GM19025 (cell line): ENCODE measurements around the gene PLCB1.

Experiments
- ATAC-seq: cut with Tn5 transposase; IDR thresholded peaks from one replicate; pipeline ENCODE4 v1.9.1; 2021; ENCODE audit warnings: mild to moderate bottlenecking, low read depth, moderate library complexity; ENCODE audit not compliant: unreplicated experiment

The PLCB1 gene

GRCh38 chr20:8667306-8667705 lies 535.2 kb downstream of the PLCB1 start:
- no peak for ATAC-seq

GRCh38 chr20:8670207-8670892 lies 538.3 kb downstream of the PLCB1 start:
- no peak for ATAC-seq

GRCh38 chr20:8670893-8671215 lies 538.8 kb downstream of the PLCB1 start:
- ATAC-seq, result no peak

GRCh38 chr20:8671370-8671961 lies 539.4 kb downstream of the PLCB1 start:
- no peak for ATAC-seq

GRCh38 chr20:8673116-8673515 lies 541.0 kb downstream of the PLCB1 start:
- no peak for ATAC-seq

GRCh38 chr20:8675896-8676295 lies 543.8 kb downstream of the PLCB1 start:
- no peak for ATAC-seq

GRCh38 chr20:8678098-8678776 lies 546.2 kb downstream of the PLCB1 start:
- ATAC-seq, result no peak

GRCh38 chr20:8689337-8689736 lies 557.3 kb downstream of the PLCB1 start:
- ATAC-seq, result no peak

GRCh38 chr20:8690074-8690473 lies 558.0 kb downstream of the PLCB1 start:
- no peak for ATAC-seq

GRCh38 chr20:8693709-8694108 lies 561.6 kb downstream of the PLCB1 start:
- ATAC-seq, result no peak

GRCh38 chr20:8700756-8701155 lies 568.7 kb downstream of the PLCB1 start:
- no peak for ATAC-seq

- ATAC-seq, result no peak
Measured at GRCh38 chr20:8706961-8707700, 575.1 kb downstream of the PLCB1 start.

GRCh38 chr20:8709627-8710026 lies 577.6 kb downstream of the PLCB1 start:
- ATAC-seq, result no peak

- ATAC-seq, result no peak
Measured at GRCh38 chr20:8711501-8711900, 579.4 kb downstream of the PLCB1 start.

- ATAC-seq, result no peak
Measured at GRCh38 chr20:8714206-8714605, 582.1 kb downstream of the PLCB1 start.

- ATAC-seq, result no peak
Measured at GRCh38 chr20:8718279-8718678, 586.2 kb downstream of the PLCB1 start.

GRCh38 chr20:8720089-8720488 lies 588.0 kb downstream of the PLCB1 start:
- ATAC-seq, result no peak

GRCh38 chr20:8721098-8721497 lies 589.0 kb downstream of the PLCB1 start:
- ATAC-seq, result no peak

- no peak for ATAC-seq
Measured at GRCh38 chr20:8722277-8722928, 590.3 kb downstream of the PLCB1 start.

GRCh38 chr20:8723296-8723695 lies 591.2 kb downstream of the PLCB1 start:
- no peak for ATAC-seq

GRCh38 chr20:8724884-8725283 lies 592.8 kb downstream of the PLCB1 start:
- ATAC-seq, result no peak
